HCT116 (cell line): ENCODE data around the gene TMCO5A. TPM values are rescaled to one million over a fixed set of nuclear protein-coding genes. Genes with fewer than 3 reads are reported as not detected.

ENCODE experiments used
- ATAC-seq: fragments of 200-7000 bp; cut with Tn5 transposase; 2 replicates; pipeline ENCODE4 v1.9.1; 2020; ENCODE audit warnings: mild to moderate bottlenecking, moderate library complexity
- BruUV-seq: library from RNA; stranded (reverse); fragments of 400-500 nt; replicated peaks from 2 replicates; lab custom pipeline; 2021; lab: Mats Ljungman, UMichigan
- CTCF ChIA-PET: fragments of 300-600 bp; sonication (Branson Sonifier 250); formaldehyde crosslinking; loops from one replicate; lab custom pipeline; 2021; ENCODE audit warnings: antibody characterized with exemption; lab: Charles Lee
- POLR2A ChIA-PET: fragments of 300-600, 350-600 bp; sonication (Branson Sonifier 250); formaldehyde crosslinking; loops from one replicate; lab custom pipeline; 2021; ENCODE audit warnings: antibody characterized with exemption; lab: Charles Lee
- RAD21 ChIA-PET, 2 experiments: fragments of 300-600 bp; sonication (Branson Sonifier 250); formaldehyde crosslinking; loops; one replicate each; lab custom pipeline; 2023; ENCODE audit warnings: low total read pairs in 2 of 2; ENCODE audit not compliant: uncharacterized antibody in 2 of 2, unreplicated experiment in 2 of 2, low non-redundant PET in 1 of 2; lab: Charles Lee
- DNase-seq: peaks from one replicate; pipeline ENCODE4 v3.0.0-alpha.2; 2010; ENCODE audit warnings: low read depth, low spot score
- H2AFZ ChIP-seq: fragments of 200-600 bp; shearing (Covaris generic), sonication (generic); 2 replicates; pipeline ENCODE4 v1.6.1; 2017; ENCODE audit warnings: low read depth, mixed run types, mixed read lengths, antibody characterized with exemption, low read length; ENCODE audit not compliant: poor library complexity, severe bottlenecking
- H3K27ac ChIP-seq: 2 replicates; pipeline ENCODE4 v1.5.1; 2012; ENCODE audit warnings: low read depth, low read length
- H3K27me3 ChIP-seq: fragments of 200-600 bp; sonication (generic); 2 replicates; pipeline ENCODE4 v1.6.1; 2016; ENCODE audit warnings: mixed run types, low read length, mixed read lengths; ENCODE audit not compliant: insufficient read depth
- H3K36me3 ChIP-seq, 2 experiments: fragments of 200-500 bp in 1 of 2; fragments of 200-600 bp in 1 of 2; sonication (Bioruptor generic) in 1 of 2; sonication (generic) in 1 of 2; 2 replicates each; pipeline versions ENCODE4 v1.5.1 to v1.6.1; 2014 to 2016; ENCODE audit warnings: low read length in 2 of 2, inconsistent platforms in 1 of 2, mixed read lengths in 1 of 2, mixed run types in 1 of 2; ENCODE audit not compliant: insufficient read depth in 2 of 2, control insufficient read depth in 1 of 2
- H3K4me1 ChIP-seq, 2 experiments: fragments of 200-600 bp in 1 of 2; sonication (generic) in 1 of 2; 2 replicates each; pipeline versions ENCODE4 v1.5.1 to v1.6.1; 2012 to 2017; ENCODE audit warnings: low read length in 2 of 2, inconsistent platforms in 1 of 2, mild to moderate bottlenecking in 1 of 2, mixed read lengths in 1 of 2, mixed run types in 1 of 2, moderate library complexity in 1 of 2; ENCODE audit not compliant: insufficient read depth in 2 of 2, control insufficient read depth in 1 of 2
- H3K4me2 ChIP-seq: fragments of 200-600 bp; sonication (generic); 2 replicates; pipeline ENCODE4 v1.6.1; 2017; ENCODE audit warnings: mixed run types, low read length, mixed read lengths
- H3K4me3 ChIP-seq, 2 experiments: fragments of 200-600 bp in 1 of 2; sonication (generic) in 1 of 2; replicated peaks in 1 of 2; 2 replicates each; pipeline ENCODE4 v1.5.1; 2011 to 2016; ENCODE audit warnings: low read length in 2 of 2, control low read depth in 1 of 2, low read depth in 1 of 2, mild to moderate bottlenecking in 1 of 2, mixed read lengths in 1 of 2, mixed run types in 1 of 2
- H3K79me2 ChIP-seq: fragments of 200-600 bp; sonication (generic); 2 replicates; pipeline ENCODE4 v1.6.1; 2017; ENCODE audit warnings: mild to moderate bottlenecking, mixed run types, low read length, moderate library complexity, mixed read lengths; ENCODE audit not compliant: insufficient read depth
- H3K9ac ChIP-seq: fragments of 200-600 bp; sonication (generic); 2 replicates; pipeline ENCODE4 v1.6.1; 2016; ENCODE audit warnings: low read length, mixed read lengths
- H3K9me2 ChIP-seq: fragments of 200-600 bp; sonication (generic), shearing (Covaris generic); 2 replicates; pipeline ENCODE4 v1.6.1; 2017; ENCODE audit warnings: mixed run types, mild to moderate bottlenecking, moderate library complexity; ENCODE audit not compliant: insufficient read depth
- H3K9me3 ChIP-seq, 2 experiments: fragments of 200-500 bp in 1 of 2; fragments of 200-600 bp in 1 of 2; sonication (Bioruptor generic) in 1 of 2; sonication (generic) in 1 of 2; 2 replicates each; pipeline ENCODE4 v1.6.1; 2014 to 2017; ENCODE audit warnings: low read length in 2 of 2, mixed read lengths in 2 of 2, inconsistent platforms in 1 of 2, low read depth in 1 of 2, mild to moderate bottlenecking in 1 of 2, mixed run types in 1 of 2, moderate library complexity in 1 of 2; ENCODE audit not compliant: control insufficient read depth in 1 of 2, insufficient read depth in 1 of 2
- H4K20me1 ChIP-seq: fragments of 200-600 bp; sonication (generic), shearing (Covaris generic); 2 replicates; pipeline ENCODE4 v1.6.1; 2017; ENCODE audit warnings: mixed run types, mild to moderate bottlenecking, moderate library complexity; ENCODE audit not compliant: insufficient read depth
- CEBPB ChIP-seq: IDR thresholded peaks from 2 replicates; pipeline ENCODE4 v1.6.1; 2012; ENCODE audit warnings: low read depth
- ELF1 ChIP-seq: IDR thresholded peaks from 2 replicates; pipeline ENCODE4 v1.6.1; 2012; ENCODE audit warnings: low read depth, borderline replicate concordance
- EZH2phosphoT487 ChIP-seq: fragments of 200-600 bp; IDR thresholded peaks from 2 replicates; pipeline ENCODE4 v1.6.1; 2018; ENCODE audit warnings: antibody characterized with exemption, borderline replicate concordance
- FOSL1 ChIP-seq: IDR thresholded peaks from 2 replicates; pipeline ENCODE4 v1.6.1; 2012; ENCODE audit warnings: low read depth
- REST ChIP-seq: IDR thresholded peaks from 2 replicates; pipeline ENCODE4 v1.6.1; 2012; ENCODE audit warnings: low read depth
- YY1 ChIP-seq: IDR thresholded peaks from 2 replicates; pipeline ENCODE4 v1.6.1; 2011; ENCODE audit warnings: low read length, low read depth, moderate library complexity, mild to moderate bottlenecking; ENCODE audit not compliant: insufficient replicate concordance; ENCODE audit errors: extremely low read depth
- intact Hi-C: fragments of 100-400 bp; cut with micrococcal nuclease; formaldehyde crosslinking; loops from 2 replicates; pipeline ENCODE4 v1.10.0; 2022
- total RNA-seq: library from RNA; stranded (reverse); gene quantifications from one replicate; pipeline ENCODE4 v1.2.1, GENCODE V29; 2021; ENCODE audit not compliant: unreplicated experiment
- TF ChIP-seq, protein P1 (sequence below), 3 experiments: fragments of 200-600 bp in 1 of 3; sonication (generic) in 1 of 3; IDR thresholded peaks in 2 of 3; conservative IDR thresholded peaks in 1 of 3; 2 replicates each; pipeline ENCODE4 v1.5.1; 2012 to 2017; ENCODE audit warnings: low read depth in 2 of 3, low read length in 2 of 3, antibody characterized with exemption in 1 of 3, borderline replicate concordance in 1 of 3, control low read depth in 1 of 3, mild to moderate bottlenecking in 1 of 3, mixed read lengths in 1 of 3, mixed run types in 1 of 3, moderate library complexity in 1 of 3; ENCODE audit not compliant: insufficient read depth in 1 of 3

Gene TMCO5A
- total RNA-seq, 1 experiment from 2014 or later = not detected

GRCh38 chr15:37933666-37934065 is 774 bp upstream of the TMCO5A start:
- no peaks in the 10 kb centered on the region for H3K9me2 ChIP-seq
- H3K4me2 ChIP-seq = no peak overlapping the region
- H3K9ac ChIP-seq = no peak overlapping the region
- H2AFZ ChIP-seq = no peak overlapping the region
- no peak overlapping the region for H3K27ac ChIP-seq
- no peaks in the 10 kb centered on the region for H3K79me2 ChIP-seq
- BruUV-seq = no TSS peak
- H3K36me3 ChIP-seq = no peaks in the 10 kb centered on the region
- ChIA-PET POLR2A (no interaction called here), CTCF (no interaction called here), RAD21 (no interaction called here)
- ATAC-seq (no peak), DNase-seq (no peak)
- H3K4me1 ChIP-seq = no peaks in the 10 kb centered on the region
- TF ChIP-seq FOSL1 = no peak
- no peak for TF ChIP-seq EZH2phosphoT487
- no peak for TF ChIP-seq REST
- TF ChIP-seq, protein P1, sequence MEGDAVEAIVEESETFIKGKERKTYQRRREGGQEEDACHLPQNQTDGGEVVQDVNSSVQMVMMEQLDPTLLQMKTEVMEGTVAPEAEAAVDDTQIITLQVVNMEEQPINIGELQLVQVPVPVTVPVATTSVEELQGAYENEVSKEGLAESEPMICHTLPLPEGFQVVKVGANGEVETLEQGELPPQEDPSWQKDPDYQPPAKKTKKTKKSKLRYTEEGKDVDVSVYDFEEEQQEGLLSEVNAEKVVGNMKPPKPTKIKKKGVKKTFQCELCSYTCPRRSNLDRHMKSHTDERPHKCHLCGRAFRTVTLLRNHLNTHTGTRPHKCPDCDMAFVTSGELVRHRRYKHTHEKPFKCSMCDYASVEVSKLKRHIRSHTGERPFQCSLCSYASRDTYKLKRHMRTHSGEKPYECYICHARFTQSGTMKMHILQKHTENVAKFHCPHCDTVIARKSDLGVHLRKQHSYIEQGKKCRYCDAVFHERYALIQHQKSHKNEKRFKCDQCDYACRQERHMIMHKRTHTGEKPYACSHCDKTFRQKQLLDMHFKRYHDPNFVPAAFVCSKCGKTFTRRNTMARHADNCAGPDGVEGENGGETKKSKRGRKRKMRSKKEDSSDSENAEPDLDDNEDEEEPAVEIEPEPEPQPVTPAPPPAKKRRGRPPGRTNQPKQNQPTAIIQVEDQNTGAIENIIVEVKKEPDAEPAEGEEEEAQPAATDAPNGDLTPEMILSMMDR (IDR thresholded peaks at IDR 0.05 in 2 of 3, conservative IDR thresholded peaks at IDR 0.05 in 1 of 3; ENCODE audit: borderline replicate concordance in 1 of 3, insufficient read depth in 1 of 3, low read depth in 2 of 3, low read length in 2 of 3) = no peak
- no peak for TF ChIP-seq ELF1
- no peak for TF ChIP-seq CEBPB
- TF ChIP-seq YY1 = no peak
- intact Hi-C loops = no loop called here
- H3K9me3 ChIP-seq = no peaks in the 10 kb centered on the region
- no peak overlapping the region for H3K4me3 ChIP-seq
- H3K27me3 ChIP-seq = peaks cover 12% of the 10 kb centered on the region; the same call in 1 of the 2 replicates
- no peaks in the 10 kb centered on the region for H4K20me1 ChIP-seq
